Left hindlimb (tissue), 1 donor: Measurements from ENCODE around the gene GDF2.

ENCODE experiments used
- DNase-seq: peaks from one replicate; pipeline ENCODE4 v3.0.0-alpha.2; 2018

The GDF2 gene

DNA sequence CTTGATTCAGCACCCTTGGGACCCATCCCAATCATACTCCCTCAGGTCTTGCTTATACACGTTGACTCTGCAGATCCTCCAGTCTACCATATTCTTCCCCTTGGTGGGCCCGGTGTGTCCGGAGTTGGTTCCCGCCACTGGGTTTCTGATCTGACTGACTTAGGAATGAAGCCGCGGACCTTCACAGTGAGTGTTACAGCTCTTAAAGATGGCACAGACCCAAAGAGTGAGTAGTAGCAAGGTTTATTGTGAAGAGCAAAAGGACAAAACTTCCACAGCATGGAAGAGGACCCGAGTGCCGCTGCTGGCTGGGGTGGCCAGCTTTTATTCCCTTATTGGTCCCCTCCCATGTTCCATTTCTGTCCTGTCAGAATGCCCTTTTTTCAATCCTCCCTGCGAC lies 28.2 kb upstream of the GDF2 start:
- DNase-seq: no peak

DNA sequence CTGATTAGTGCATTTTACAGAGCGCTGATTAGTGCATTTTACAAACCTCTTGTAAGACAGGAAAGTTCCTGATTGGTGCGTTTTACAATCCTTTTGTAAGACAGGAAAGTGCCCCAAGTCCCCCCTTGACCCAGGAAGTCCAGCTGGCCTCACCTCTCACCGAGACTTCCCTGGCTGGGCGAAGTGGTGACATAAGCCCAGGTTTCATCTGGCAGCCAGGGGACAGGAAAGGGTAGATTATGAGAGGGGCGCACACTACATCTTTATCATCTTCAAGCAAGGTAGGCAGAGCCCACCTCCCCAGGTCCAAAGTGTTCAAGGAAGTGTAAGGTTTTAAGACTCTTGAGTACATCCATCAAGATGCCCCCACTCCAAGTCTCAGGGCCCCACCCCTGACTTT lies 27.8 kb upstream of the GDF2 start:
- DNase-seq: no peak

DNA sequence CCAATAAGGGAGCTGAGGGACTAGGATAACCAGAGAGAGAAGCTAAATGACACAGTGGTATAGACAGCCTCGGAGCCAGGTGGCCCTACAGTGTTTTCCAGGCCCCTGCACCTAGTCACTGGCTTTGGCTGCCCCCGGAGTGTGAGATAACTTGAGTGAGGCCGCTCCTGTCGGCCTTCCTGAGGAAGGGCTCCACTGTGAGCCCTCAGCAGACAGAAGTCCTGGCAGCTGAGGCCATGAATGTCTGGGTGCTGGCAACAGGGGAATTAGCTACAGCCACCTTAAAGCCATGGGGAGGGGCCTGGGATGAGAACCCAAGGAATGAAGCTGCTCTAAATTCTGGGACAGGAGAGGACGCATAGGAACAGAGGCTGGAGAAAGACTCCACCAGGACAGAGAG lies 26.8 kb upstream of the GDF2 start:
- no peak for DNase-seq

DNA sequence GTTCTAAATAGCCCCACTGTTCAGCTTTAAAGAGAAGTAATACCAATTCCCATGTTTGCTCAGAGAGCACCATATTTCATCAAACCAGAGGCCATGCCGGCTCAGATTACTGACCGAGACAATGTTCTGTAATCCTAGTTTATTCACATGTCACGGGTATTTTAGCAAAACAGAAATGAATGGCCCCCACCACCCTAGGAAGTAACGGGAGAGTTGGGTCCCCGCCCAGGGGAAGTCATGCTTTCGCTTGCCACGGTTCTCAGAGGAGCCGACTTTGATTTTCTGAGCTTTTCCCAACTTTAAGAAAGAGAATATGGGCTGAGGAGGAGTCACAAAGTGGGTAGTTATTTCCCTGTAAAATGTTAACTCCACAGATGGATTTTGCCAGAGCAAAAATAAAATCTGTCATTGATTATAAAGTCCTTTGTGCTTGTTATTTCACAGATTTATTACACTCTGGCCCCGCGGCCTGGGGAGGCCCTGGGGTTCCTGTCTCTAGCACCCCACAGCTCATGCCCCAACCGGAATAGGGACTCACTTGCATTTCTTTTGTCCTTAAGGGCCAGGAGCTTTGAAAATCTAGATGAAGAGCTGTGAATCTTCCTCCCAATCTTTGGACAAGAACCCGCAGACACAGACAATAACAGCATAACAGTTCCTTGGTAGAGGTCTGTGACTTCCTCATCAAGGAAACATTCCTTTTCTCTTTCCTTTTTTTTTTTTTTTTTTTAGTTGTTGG lies 25.9 kb upstream of the GDF2 start:
- DNase-seq: no peak

DNA sequence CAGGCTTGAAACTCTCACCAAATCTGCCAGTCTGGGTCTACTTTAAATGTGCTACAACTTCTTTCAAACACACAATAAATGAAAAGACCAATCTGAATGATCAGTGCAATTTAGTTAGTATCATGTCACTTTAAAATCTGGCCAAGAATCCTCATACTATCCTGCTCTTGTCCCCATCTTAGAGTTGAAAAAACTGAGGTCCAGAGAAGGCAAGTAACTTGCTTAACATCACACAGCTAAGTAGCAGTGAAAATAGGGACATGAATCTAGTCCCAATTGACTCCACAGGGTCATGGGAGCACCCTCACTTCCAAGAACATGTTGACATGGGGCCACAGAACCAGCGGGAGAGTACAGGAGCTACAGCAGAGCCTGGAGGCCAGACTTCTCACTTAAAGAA lies 25.3 kb upstream of the GDF2 start:
- no peak for DNase-seq

DNA sequence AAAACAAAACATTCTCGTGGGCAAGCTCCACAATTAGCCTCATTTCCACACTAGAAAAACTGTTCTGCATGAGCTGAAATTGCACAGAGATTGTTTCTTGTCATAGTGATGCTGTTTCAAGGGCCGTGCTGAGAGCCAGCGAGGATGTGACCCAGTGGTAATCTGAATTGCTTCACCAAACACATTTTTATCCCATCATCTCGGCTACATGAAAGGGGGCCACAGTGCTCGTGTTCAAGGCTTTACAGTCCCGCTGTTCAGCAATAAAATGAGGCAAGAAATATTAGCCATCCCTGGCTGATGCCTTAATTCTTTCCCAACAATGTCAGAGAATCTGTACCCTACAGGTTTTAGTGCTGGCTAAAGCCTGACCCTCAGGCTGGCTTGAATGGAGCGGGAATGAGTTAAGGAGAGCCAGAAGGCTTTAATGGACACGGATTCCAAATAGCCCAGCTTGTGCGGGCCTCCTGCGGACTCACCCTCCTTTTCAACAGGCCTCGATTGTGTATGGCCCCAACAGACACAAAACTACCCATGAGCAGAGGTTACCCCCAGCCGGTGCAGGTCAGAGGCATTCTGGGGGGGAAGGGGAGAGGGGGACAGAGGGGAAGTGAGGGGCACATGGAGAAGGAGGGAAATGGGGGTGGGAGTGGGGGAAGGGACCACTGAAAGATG lies 24.3 kb upstream of the GDF2 start:
- DNase-seq: no peak

DNA sequence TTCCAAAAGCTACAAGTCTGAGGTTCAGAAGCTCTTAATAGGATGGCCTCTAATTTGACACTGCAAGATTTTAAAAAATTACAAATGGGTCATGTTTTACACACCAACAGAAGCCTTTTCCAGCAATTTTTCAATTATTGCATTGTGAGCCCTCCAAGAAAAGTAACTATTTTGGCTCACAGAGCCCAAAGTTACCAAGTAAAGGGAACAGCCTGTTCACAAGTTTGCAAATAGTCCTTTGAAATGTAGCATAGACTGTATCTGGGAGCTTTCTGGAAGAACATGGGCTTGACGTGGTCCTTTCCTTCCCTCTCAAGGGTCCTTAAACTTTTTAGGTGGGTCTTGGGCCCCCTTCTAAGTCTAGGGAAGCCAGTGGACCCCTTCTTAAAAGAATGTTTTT lies 23.5 kb upstream of the GDF2 start:
- DNase-seq: no peak

DNA sequence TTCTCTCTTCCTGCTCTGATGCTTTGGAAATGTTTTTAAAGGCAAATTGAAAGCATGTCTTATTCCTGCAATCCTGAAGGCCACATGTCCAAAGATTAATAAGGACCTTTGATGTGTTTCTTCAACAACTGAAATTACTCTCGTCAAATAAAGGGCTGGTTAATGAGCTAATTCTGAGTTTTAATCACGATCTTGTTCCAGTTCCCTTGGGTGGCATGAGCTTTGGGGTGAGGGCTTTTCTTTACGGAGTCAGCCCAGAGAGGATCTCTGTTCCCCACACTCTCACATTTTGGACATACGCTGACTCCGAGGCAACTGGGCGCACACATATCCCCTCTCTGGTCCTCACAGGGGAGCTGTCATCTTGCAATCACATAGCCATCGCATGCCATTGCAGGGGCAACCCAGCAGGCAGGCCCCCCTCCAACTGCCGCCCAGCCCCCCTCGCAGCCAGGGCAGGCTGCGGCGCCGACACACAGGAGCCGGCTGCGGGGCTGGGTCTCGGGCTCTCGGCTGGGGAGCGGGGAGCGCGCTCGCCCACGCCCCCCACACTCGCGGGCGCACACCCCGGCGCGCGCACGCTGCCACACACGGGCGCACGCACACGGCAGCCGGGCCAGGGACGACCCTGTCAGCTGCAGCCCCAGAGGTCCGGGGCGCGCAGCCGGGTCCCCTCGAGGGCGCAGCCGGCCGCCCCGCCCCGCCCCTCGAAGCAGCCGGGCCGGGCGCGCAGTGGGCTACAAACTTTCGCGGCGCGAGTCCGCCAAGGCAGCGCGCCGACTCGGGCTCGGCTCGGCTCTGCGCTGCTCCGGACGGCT lies 22.4 kb upstream of the GDF2 start, which contains the start of gene GDF10:
Gene GDF10 (plus strand): TSS at position 587 of the 818 bp plus-strand sequence. CDS start 455 bp downstream, outside the sequence.
- DNase-seq: no peak

DNA sequence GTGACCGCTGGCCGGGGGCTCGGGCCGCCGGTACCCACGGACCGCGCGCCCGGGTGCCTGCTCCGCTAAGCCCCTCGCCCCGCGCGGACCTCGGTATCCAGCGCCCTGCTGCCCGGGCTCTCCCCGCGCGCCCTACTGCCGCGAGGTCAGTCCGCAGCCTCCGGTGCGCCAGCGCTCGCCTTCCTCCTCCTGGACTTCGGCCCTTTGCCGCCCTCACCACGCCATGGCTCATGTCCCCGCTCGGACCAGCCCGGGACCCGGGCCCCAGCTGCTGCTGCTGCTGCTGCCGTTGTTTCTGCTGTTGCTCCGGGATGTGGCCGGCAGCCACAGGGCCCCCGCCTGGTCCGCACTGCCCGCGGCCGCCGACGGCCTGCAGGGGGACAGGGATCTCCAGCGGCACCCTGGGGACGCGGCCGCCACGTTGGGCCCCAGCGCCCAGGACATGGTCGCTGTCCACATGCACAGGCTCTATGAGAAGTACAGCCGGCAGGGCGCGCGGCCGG lies 21.8 kb upstream of the GDF2 start:
- DNase-seq: peak; percentile 45

DNA sequence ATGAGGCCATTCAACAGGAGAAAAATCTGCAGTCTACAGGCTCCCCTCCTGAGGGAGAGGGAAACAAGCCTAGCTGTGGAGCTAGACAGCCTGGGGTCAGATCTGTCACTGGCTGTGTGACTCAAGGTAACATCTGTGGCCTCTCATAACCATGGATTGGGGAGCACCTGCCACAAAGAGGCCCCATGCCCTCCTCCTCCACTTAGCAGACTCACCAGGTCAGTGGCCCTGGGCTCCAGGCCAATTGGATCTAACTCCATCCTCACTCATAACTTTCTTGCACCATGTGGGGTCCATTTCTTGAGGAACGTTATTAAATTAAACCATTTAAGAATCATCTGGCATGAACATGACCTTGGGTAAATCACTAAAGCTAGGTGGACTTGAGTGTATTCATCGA lies 20.4 kb upstream of the GDF2 start:
- DNase-seq: no peak

DNA sequence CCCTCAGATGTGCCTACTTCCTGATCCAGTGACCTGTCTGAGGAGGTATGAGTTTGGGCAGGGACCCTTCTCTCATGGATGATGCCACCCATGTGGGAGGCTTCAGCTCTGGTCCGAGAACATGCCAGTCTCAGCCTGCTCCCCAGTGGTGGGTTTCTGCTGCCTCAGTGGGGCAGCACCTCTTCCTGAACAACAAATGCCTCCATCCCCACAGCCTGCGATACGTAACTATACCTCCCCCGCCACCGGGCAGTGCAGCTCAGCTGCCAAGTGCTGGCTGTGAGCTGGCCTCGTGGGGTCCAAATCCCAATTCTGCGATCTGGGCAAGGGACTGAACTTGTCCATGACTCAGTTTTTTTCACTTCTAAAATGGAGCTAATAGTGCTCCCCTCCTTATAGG lies 19.1 kb upstream of the GDF2 start:
- no peak for DNase-seq

DNA sequence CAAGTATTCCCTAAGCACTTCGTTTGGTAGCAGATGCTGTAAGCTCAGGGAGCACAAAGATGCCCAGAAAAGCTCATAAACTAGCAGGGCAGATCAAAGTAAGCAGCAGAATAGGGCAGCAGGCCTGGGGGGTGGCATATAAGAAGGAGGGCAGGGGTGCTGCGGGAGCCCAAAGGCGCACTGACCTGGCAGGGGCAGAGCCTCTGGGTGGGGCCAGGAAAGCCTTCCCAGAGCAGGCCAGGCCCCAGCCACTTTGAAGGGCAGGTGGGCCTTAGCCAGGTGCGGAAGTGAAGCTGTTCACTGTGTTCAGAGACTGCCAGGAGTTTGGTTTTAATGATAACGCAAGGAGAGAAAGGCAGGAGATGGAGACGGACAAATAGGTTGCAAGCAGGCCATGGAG lies 18.4 kb upstream of the GDF2 start:
- DNase-seq: no peak

DNA sequence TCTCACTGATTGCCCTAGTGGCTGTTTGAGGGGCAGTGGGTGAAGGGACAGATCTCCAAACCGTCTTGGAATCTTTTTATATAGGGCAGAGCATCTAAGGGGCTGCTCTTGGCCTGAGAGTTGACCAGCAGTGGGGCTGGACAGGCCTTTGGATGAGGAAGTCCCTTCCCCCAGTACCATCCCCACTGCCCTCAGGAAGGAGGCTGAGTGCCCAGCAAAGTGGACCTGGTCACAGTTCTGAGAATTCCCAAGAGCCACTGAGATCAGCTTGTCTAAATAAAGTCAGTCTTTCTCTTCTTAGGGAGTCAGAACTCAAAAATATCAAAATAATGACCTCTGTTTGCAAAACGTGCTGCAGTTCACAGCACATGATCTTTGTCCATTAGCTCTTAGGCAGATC lies 16.7 kb upstream of the GDF2 start:
- DNase-seq: no peak

DNA sequence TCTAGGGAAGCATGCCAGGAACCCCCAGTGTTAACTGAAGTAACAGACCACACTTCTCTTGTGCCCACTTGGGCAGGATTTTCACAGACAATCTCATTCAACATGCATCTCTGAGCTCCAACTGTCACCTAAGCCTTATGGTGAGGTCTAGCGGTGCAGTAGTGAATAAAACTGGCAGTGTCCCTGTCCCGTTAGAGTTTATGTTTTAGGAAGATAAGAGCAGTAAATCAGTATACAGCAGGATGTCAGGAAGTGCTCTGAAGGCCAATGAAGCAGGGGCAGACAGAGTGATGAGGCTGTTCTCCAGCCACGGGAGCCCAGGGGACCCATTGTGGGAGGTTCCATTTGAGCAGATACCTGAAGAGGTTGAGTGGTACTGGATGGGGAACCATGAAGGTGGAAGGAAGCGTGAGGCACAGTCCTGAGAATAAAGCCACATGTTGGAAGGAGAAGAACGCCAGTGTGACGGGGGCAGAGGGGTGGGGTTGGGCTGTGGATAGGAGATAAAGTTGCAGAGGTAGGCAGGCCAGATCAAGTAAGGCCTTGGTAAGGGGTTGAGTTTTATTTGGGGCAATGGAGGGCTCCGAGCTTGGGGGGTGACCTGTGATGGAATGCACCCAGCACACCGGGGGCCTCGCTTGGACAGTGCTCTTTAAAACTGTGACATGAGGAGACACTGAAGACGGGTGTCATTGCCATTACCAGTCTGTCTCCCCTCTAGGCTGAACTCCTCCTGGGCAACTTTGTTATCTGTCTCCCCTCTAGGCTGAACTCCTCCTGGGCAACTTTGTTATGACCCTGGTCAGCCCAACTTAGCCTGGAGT lies 15.7 kb upstream of the GDF2 start:
- DNase-seq: no peak

DNA sequence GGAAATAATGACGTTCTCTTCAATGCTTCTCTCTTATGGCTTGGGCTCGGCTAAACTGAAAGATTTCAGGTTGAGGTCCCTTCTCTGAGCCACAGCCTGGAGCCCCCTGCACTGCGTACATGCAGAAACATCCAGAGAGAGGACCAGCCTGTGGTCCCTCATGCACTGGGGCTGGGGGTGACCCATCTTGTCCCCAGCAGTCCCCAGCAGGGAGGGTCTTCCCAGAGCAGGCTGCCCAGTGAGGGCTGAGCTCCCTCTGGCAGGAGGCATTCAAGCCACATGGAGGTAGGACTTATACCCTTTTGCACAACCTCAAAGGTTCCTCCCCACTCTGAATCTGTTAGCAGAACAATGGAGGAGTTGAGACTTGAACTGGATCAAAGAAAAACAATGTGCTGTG lies 14.9 kb upstream of the GDF2 start:
- no peak for DNase-seq

DNA sequence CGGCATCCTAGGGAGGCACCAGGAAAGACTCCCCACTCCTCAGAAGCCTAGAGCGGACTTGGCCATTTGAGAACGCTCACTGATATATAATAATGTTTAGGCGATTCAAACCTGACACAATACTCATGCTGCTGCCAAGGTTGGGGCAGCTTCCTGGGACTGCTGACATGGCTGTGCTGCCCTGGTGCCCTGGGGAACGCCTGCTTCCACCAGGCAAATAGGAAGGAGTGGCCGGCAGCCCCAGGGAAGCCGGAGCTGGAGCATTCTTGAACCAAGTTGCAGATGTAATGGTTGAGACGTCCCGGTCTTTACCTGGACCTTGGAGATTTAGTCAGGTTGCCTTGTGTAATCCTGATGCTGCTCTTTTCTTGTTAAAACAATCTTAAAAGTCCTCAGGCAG lies 13.5 kb upstream of the GDF2 start:
- no peak for DNase-seq

DNA sequence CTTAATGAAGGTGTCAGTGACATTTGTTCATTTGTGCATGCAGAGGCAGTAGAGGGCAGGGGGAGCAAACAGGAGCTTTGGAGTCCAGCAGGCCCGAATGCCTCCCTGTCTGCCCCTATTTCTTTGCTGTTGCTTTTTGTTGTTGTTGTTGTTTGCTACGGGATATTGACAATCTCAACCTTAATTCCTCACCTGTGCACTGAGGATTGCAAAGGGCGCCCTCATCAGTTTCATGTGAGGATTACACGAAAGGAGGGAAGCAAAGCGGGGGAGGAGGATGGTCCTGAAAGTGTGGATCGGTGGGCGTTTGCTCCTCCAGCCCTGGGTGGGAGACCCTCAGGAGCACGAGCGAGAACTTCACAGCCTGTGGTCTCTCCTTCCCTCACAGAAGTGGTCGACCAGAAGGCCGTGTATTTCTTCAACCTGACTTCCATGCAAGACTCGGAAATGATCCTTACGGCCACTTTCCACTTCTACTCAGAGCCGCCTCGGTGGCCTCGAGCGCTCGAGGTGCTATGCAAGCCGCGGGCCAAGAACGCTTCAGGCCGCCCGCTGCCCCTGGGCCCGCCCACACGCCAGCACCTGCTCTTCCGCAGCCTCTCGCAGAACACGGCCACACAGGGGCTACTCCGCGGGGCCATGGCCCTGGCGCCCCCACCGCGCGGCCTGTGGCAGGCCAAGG lies 12.7 kb upstream of the GDF2 start:
- DNase-seq: no peak

DNA sequence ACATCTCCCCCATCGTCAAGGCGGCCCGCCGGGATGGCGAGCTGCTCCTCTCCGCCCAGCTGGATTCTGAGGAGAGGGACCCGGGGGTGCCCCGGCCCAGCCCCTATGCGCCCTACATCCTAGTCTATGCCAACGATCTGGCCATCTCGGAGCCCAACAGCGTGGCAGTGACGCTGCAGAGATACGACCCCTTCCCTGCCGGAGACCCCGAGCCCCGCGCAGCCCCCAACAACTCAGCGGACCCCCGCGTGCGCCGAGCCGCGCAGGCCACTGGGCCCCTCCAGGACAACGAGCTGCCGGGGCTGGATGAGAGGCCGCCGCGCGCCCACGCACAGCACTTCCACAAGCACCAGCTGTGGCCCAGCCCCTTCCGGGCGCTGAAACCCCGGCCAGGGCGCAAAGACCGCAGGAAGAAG lies 12.2 kb upstream of the GDF2 start:
- DNase-seq: no peak

DNA sequence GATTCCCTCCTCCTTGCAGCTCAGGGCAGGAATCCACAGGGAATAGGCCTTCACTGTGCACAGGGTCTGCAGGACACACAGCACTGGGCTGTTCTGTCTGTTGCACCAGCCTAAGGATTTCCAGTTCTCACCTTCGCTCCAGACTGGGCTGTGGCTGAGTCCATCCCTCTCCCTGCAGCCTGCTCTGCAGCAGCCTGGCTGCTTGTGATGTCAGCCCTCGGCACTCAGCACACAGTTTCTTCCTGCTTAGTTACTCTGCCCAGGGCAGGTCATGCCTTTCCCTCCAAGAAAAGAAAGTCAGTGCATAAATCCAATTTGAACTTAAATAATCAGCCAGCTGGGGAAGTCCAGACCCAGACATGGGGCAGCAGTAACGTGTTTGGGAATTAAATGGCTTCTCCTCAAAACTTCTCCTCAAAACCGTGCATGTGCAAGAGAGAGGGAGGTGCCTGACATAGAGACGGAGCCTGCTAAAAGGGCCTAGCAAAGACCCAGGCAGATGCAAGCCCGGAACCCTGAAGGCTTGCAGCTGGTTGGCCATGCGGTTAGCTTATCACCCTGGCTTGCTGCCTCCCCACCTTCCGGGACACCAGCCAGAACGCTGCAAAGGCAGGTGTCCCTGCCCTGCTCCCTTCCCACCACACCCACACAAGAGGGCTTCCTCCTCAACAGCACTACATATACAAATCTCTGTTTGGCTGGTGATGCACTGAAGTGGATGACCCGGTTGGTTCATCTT lies 10.9 kb upstream of the GDF2 start:
- no peak for DNase-seq

DNA sequence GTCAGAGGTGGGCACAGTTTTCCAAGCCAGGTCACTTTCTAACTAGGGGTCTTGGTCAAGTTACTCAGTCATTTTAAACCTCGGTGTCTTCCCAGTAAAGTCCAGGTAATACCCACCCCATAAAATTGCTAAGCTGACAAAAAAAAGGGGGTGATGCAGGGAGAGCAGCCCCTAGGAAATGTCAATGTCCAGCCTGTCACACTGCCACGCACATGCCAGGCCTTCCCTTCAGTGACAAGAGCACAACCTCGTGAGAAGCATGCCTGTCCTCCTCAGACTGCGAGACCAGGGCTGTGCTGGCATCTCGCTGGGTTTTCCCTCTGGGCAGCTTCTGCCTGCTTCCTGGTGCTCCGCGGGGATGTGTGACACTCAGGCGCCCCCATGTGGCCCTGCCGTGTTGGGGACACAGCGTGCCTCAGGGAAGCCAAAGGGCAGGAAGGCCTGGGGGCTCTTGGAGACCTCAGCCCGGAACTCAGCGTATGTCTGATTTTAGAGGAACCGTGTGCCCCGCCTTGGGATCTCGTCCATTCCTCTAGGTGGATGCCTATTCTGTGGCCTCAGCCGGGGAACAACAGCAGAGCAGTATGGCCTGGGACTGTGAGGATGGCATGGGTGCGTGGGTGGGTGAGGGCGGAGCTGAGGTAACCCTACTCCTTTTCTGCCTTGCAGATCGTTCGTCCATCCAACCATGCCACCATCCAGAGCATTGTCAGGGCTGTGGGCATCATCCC lies 10.2 kb upstream of the GDF2 start:
- peak; percentile 84 for DNase-seq

DNA sequence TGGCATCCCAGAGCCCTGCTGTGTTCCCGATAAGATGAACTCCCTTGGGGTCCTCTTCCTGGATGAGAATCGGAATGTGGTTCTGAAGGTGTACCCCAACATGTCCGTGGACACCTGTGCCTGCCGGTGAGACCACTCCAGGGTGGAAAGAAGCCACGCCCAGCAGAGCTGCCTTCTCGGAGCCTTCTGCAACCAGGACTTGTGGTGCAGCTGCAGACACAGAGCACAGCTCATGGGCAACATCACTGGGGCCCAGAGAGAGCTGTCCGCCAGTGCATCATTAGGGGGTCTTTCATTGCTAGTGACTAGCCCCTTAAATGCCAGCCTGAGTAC lies 9.6 kb upstream of the GDF2 start:
- no peak for DNase-seq
